Anterior cingulate cortex (tissue), 58 donors: ENCODE measurements around the gene CC2D1A.

Experiments
- DNase-seq, 58 donors: peaks; one replicate each; lab custom pipeline; 2025; lab: John Stamatoyannopoulos, UW

CC2D1A gene

DNA sequence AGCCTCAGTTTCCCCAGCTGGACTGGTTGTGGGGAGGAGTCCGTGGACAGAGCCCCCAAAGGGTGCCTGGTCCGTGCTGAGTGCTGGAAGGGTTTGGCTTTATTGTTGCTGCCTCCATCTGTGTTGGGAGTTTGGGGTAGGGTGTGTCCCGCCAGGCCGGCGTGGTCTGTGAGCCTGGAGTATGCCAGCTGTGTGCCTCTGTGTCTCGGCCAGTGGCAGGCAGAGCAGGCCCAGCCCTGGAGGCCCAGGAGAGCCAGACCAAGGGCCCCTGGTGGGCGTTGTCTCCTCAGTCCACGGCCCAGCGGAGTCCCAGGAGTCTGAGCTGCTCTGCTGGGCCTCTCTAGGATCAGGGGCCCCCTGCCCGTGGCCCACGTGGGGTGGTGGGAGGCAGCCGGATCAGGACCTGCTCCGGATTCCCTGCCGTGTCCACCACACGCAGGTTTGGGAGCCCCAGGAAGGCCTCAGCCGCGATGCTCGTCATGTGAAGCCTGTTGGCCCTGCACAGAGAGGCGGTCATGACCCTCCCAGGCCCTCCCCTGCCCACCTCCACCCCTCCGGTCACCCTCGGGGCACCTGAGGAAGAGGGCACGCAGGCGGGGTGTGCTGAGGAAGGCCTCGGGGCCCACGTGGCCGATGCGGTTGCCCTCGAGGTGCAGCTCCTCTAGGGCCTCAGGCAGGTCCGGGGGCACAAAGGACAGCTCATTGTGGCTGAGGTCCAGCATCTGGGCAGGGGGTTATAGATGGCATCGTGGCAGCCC, 25.6 kb downstream of the CC2D1A start:
- DNase-seq: no peak

DNA sequence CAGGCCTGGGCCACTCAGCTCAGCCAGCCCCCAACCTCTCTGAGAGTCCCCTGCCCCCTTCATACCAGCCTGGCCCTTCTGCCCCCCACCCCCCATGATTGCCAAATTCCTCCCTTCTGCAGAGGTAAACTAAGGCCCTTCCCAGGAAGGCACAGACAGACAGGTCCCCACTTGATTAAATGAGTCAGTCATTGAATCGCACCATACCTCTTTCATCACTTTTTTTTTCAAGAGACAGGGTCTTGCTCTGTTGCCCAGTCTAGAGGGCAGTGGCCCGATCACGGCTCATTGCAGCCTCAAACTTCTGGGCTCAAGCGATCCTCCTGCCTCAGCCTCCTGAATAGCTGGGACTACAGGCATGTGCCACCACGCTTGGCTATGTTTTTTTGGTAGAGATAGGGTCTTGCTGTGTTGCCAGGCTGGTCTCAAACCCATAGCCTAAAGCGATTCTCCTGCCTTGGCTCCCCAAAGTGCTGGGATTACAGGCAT, 26.2 kb downstream of the CC2D1A start:
- DNase-seq: no peak

DNA sequence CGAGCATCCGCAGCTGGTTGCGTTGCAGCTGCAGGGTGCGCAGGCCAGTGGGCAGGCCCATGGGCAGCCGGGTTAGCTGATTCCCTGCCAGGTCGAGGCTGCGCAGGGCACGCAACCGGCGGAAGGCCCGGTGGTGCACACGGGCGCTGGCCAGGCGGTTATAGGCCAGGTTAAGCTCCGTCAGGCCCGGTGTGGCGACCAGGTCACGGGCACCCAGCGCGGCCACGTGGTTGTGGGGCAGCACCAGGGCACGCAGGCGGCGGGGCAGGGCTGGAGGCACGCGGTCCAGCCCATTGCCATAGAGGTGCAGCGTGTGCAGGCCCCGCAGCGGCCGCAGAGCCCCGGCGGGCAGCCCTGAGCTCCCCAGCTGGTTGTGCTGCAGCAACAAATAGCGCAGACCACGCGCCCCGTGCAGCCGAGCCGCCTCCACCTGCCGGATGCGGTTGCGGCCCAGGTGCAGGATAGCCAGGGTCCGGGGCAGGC, 27.0 kb downstream of the CC2D1A start:
- DNase-seq: no peak

DNA sequence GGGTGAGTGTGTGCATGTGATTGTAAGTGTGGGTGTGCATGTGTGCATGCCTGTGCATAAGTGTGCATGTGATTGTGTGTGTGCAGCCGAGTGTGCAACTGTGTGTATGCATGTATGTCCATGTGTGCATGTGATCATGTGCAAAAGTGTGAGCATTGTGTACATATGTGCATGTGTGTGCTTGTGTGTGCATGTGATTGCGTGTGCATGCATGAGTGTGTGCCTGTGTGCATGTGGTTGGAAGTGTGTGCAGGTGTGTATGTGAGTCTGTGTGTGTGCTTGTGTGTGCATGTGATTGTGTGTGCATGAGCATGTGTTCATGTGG, 28.7 kb downstream of the CC2D1A start:
- DNase-seq: no peak

DNA sequence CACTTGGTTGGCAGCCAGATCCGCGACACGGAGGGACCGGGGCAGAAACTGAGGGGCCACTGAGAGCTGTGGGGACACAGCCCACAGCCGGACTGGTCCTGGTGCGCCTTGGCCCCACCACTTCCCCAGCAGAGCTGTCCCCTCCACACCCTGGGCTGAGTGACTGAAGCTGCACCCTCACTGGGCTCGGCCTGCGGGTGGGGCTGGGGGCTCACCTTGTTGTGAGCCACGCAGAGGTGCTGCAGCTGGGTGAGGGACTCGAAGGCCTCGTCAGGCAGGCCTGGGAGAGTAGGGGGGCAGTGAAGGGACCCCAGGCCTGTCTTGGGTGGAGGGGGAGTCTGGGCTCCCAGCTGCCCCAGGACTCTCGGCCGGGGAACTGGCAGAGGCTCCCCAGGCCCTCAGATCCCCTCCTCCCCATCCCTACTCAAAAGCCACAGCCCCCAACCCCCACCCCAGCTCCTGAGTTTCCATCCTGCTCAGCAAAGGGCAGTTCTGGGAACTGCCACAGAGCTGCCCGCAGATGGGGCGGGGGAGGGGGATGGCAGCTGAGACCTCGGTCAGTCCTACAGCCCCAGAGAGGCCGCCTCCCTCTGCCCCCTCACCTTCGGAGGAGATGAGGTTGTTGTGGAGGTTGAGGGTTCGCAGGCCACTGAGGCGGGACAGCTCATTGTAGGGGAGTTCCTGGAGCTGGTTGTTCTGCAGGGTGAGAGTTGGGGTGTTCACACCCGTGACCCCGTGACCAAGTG, 29.9 kb downstream of the CC2D1A start:
- DNase-seq: no peak

DNA sequence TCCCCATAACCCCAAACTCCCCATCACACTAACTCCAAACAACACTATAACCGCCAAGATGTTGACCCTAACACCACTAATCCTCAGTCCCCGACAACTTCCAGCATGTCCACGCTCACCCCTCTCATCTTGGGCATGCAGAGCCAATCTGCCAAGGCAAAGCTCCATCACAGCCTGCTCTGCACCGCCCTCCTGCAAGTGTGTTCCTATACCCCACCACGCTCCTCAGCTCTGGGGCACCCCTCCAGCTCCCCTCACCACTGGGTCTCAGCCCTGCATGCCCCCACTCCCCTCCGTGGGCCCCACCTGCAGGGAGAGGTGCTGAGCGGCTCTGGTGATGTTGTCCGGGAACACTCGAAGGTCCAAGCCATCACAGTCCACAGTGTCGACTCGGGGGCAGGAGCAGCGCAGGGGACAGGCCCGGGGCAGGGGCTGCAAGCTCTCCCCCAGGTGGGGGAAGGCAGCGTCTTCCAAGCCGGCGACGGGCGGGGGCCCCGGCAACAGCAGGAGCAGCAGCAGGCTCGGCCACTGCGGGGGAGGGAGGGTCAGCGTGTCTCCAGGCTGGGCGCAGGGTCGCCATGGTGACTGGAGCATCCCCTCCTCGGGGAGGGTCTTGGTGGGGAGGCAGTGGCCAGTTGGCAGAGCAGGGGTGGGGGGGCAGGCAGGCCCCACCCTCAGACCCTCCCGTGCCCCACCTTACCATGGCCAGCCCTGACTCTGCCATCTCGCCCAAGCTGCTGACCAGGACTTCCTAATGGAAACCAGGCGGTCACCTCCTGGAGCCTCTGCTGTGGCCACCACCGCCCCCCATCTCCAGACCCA, 31.7 kb downstream of the CC2D1A start:
- no peak for DNase-seq

DNA sequence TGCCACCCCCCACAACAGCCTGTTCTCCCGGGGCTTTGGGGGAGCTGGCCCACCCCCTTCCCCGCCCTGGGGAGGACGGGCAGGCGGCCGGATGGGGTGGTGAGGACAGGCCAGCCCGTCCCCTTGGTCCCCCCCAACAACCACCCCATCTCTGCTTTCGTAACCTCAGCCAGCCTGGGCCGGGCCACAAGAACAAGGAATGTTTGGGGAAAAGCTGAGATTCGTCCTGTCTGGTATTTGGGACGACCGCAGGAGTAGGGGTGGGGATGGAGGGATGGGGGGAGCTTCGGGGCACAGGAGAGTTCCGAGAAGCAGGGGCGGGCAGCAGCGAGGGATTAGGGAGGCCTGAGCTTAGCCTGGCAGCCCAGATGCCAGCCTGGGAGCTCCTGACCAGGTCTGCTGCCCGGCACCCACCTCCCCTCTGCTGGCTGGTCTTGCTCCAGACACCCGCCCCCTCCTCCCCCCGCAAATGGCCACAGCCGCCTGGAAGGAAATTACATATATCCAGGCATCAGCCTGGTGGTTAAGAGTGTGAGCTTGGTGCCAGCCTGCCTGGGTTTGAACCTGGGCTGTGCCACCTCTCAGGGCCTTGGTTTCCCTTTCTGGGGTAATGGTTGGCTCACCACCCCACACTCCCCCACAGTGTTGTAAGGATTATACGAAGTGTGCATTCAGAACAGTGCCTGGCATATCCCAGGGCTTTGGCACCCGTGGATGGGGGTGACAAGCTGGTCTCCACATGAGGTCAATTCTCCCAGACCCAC, 32.5 kb downstream of the CC2D1A start, which contains the start of gene PODNL1:
PODNL1 (minus strand) TSS at position 117 of the 764 bp plus-strand sequence. CDS start 236 bp downstream, outside the sequence.
- DNase-seq: peak in 3 of 58 donors; percentile 4 to 31 (median 16)

DNA sequence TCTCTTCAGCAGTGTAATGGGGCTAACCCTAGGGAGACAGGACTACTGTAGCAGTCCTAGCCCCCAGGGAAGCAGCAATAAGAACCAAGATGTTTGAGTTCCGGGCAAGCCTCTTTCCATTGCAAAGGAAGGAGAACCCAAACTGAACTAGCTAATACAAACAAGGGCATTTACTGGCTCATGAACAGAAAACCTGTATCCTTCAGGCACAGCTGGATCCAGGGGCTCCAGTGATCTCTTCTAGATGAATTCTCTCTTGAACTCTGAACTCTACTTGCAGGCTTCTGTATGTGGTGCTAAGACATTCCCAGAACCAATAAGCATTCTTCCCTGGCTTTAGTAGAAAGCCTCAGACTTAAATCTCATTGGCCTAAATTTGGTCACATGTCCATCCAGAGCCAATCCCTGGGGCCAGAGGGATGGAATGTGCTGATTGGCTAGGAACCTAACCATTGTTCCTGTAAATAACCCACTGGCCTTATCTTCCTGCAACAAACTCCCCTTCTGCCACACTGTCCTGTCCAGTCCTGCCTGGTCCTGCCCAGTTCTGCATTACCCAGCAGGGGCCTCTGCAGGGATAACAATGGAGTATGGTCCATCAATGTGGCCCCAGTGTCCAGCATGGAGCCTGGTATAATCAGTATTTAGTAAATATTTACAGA, 36.2 kb downstream of the CC2D1A start:
- DNase-seq: no peak

DNA sequence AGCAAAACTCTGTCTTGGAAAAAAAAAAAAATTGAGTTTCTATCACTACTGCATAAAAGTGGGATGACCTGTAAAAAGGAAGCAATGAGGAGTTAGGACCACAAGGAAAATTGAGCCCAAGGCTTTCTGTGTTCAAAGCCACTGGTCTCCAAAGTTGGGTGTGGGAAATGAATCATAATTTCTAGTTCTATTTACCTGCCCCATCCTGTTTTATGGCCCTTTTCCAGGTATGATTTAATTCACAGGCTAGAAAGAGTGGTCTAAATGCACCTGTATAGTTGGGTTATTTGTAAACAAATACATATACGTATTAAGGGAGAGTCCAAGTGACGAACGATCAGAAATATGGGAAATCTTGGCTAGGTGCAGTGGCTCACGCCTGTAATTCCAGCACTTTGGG, 40.4 kb downstream of the CC2D1A start:
- no peak for DNase-seq

DNA sequence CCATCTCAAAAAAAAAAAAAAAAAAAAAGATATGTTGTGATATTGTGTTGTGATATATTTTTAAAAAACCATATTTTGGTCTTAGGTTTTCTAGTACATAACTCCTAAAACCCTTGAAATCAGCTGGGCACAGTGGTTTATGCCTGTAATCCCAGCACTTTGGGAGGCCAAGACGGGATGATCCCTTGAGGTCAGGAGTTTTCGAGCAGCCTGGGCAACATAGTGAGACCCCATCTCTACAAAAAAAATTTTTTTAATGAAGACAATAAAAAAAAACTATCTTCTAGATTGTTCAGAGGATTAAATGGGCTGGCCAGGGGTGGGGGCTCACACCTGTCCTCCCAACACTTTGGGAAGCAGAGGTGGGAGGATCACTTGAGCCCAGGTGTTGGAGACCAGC, 45.0 kb downstream of the CC2D1A start:
- no peak for DNase-seq

DNA sequence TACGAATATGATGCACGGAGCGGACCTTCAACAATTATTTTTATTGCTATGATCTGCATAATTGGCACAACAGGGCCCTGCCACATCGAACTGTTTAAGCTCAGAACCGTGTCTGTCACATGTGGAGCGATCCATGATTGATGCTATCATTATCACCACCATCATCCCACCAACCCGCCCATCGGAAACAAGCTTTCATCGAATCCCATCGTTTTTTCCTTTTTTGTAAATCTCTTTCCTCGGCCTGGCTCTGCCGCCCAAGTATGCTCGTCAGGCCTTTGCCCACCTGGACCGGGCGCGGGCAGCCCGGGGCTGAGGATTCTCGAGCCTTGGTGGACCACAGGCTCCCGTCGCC, 45.8 kb downstream of the CC2D1A start:
- DNase-seq: no peak

DNA sequence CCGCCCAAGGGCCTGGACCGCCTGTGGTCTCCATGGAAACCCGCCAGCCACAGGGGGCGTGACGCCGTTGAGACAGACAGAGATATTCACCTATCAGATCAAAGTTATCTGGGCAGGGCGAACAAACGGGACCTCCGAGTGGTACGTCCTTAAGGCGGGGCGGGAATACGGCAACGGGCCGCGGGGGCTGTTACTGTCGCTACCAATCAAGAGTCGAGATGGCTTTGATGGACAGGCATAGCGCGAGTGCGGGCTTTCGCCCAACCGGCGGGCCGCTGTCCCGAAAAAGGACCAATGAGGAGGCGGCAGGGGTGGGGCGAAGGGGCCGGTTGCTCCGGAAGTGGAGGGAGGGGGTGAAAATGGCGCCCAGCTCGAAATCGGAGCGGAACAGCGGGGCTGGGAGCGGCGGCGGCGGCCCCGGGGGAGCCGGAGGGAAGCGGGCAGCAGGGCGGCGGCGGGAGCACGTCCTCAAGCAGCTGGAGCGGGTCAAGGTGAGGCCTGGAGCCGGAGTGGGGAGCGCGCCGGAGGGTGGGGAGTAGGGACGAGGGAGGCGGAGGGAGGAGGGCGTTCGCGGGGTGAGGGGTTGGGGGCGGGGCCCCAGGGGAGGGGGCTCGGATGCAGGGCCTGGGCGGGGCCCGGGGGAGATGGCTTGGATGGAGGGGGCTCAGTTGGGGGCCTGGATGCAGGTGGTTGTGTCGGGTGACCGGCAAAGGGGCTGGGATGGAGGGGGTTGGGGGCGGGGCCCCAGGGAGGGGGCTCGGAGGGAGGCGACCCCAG, 46.3 kb downstream of the CC2D1A start, which contains the start of gene DCAF15:
DCAF15 (plus strand) TSS at position 356 of the 777 bp plus-strand sequence; CDS start at position 360, 4 bp downstream.
- peak; percentile 81 to 100 (median 99) for DNase-seq

DNA sequence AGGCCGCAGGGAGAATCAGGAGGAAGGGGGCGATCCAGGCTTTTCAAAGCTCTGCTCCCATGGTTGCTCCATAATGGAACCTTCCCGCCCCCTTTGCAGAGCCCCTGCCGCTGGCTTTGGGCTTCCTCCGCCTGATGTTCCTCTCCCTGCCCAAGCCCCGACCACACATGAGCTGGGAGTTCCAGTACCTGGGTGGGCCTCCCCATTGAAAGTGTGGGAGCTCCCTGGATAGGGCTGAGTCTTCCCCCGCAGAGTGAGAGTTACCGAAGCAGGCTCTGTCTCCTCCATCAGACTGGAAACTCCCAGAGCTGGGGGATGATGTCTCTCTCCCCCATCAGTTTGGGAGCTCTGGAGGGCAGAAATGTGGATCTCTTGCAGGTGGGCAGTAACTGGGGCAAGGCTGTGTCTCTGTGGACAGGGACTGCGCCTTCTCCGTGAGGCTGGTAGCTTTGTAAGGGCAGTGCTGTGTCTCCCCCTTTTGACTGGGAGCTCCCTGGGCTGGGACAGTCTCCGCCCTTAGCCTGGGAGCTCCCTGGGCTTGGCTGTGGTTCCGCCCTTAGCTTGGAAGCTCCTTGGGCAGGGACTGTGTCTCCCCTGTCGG, 47.0 kb downstream of the CC2D1A start:
- peak in 3 of 58 donors; percentile 5 to 34 (median 20) for DNase-seq

DNA sequence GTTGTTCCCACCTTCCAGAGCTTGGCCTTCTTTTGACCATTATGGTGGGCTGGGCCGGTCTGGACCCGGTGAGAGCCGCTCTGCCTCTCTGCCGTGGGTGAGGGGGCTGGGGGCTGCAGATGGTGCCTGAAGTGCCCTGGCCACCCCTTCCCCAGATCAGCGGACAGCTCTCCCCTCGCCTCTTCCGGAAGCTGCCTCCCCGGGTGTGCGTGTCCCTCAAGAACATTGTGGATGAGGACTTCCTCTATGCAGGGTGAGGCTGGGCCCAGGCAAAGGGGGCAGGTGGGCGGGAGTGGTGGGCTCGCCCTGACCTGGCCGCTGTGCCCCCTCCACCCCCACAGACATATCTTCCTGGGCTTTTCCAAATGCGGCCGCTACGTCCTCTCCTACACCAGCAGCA, 48.2 kb downstream of the CC2D1A start:
- no peak for DNase-seq

DNA sequence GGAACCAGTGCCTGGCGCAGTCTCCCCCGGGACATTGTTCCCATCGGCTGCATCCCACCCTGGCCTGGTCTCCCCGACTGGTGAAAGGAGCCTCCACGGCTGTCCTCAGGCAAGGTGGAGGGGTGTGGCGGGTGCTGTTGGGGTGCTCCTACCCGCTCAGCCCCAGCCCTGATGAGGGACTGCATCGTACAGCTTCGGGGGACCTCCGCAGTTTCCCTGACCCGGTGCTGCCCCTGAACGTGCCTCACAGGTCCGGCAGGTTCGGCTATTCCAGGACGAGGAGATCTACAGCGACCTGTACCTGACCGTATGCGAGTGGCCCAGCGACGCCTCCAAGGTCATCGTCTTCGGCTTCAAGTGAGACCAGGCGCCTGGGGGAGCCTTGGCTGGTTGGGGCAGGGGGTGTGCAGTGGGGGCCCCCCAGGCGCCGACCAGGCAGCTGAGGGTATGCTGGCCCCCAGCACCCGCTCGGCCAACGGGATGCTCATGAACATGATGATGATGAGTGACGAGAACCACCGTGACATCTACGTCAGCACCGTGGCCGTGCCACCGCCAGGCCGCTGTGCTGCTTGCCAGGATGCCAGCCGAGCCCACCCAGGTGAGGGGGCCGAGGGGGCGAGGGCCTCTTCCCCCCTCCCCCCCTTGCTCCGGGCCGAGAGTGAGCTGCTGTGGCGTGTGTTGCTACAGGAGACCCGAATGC, 49.8 kb downstream of the CC2D1A start:
- DNase-seq: no peak

DNA sequence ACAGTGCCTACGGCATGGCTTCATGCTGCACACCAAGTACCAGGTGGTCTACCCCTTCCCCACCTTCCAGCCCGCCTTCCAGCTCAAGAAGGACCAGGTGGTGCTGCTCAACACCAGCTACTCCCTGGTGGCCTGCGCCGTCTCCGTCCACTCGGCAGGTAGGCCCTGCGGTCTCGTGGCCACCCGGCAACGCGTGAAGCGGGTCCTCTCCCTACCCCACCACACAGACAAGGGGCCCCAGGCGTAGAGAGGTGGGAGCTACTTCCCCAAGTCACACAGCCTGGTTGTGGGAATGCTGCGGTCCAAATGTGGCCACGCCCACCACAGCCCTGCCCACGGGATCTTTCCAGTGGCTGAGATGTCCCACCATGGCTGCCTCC, 50.4 kb downstream of the CC2D1A start:
- DNase-seq: no peak

DNA sequence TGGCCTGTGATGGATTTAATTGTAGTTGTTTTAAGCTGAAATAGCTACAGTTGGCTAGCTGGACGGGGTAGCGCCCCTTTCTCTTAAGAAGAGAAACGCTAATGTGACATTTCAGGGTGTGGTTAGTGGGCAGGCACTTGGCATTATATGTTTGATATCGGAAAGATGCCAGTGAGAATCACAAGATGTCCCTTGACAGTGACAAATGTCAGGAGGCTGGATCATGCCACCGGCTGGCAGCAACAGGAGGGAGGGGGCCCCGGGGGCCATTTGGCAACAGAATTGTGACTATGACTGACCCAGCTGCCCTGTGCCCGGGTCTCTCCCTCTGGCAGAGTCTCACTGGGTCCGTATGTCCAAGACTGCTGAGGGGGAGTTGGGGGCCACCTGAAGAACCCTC, 51.0 kb downstream of the CC2D1A start:
- no peak for DNase-seq

DNA sequence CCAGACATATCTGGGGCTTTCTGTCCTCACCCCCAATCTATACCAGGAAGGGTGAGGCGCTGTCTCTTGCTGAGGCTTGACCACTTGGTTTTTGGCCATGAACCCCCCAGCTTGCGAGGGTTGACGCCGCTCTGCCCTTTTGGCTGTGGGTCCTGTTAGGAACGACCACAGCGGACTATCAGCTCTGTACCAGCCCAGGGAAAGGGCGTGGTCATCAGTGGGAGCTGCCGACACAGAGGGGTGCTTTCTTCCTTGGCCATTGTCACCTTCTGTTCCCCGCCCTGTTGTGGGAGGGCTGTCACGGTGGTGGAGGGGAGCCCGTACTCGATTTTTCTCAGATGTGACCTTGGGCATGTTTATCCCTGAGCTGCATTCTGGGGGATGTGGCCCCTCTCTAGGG, 52.0 kb downstream of the CC2D1A start:
- DNase-seq: no peak
